Measurements from ENCODE around the gene ALPI. TPM values are rescaled to one million over a fixed set of nuclear protein-coding genes. Genes with fewer than 3 reads are reported as not detected.
A peak's percentile ranks its signal among the peaks of the same experiment; 100 is the strongest.
"Not testable (repeated sequence)": the region's sequence is repeated elsewhere in the genome, so short reads cannot be mapped to it uniquely, and the experiment has no call there.

ALPI gene
- total and polyA plus RNA-seq, 8 donors, result 1.4 to 12.3 TPM; not detected in 6

GRCh38 chr2:232440220-232441018 lies 15.5 kb upstream of the ALPI start:
- H3K4me1 ChIP-seq; H3K27ac ChIP-seq; H3K9me3 ChIP-seq; H3K36me3 ChIP-seq; intact Hi-C loops (cut with DNase I; ENCODE audit: low total_unique reads); H3K4me3 ChIP-seq: not testable (repeated sequence)
- TF ChIP-seq POLR2AphosphoS5 (IDR thresholded peaks at IDR 0.05), result peak in 1 of 3 donors; percentile 15
- TF ChIP-seq, protein P1, sequence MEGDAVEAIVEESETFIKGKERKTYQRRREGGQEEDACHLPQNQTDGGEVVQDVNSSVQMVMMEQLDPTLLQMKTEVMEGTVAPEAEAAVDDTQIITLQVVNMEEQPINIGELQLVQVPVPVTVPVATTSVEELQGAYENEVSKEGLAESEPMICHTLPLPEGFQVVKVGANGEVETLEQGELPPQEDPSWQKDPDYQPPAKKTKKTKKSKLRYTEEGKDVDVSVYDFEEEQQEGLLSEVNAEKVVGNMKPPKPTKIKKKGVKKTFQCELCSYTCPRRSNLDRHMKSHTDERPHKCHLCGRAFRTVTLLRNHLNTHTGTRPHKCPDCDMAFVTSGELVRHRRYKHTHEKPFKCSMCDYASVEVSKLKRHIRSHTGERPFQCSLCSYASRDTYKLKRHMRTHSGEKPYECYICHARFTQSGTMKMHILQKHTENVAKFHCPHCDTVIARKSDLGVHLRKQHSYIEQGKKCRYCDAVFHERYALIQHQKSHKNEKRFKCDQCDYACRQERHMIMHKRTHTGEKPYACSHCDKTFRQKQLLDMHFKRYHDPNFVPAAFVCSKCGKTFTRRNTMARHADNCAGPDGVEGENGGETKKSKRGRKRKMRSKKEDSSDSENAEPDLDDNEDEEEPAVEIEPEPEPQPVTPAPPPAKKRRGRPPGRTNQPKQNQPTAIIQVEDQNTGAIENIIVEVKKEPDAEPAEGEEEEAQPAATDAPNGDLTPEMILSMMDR (IDR thresholded peaks at IDR 0.05), result peak in 6 of 7 experiments; percentile 57 to 95 (median 84)
- peaks cover 0 to 14% (median 3%) of the 10 kb centered on the region in 3 donors for H3K27me3 ChIP-seq
- DNase-seq, result peak; percentile 90 to 91
- 10 to 20% (median 13%) methylated on average over 13 to 15 of the region's 16 CpGs for WGBS, 5 donors

DNA sequence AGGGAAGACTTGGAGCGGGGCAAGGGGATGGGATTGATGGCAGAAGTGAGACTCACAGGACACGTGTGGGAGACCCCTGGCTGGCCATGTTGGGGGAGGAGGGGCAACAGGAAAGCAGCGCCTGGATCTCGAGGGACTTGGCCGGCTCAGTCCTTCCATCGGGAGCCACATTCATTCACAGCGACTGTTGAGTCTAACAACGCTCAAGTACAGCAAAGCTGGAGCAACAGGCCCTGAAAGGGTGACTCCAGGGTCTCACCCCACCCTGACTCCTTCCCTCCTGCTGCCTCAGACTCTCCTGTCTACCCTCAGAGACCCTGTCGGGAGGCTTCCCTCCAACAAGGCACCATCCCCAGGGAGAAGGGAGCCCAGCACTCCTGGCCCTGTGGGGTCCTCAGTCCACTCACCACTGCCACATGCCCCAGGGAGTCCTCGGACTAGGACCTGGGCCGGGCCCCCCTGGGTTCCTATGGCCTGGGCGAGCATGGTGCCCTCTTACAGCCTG lies 14.8 kb upstream of the ALPI start:
- intact Hi-C loops (cut with DNase I; ENCODE audit: low total_unique reads), result no loop called here
- Histone ChIP-seq H3K36me3 (no peaks in the 10 kb centered on the region), H3K27ac (no peak overlapping the region), H3K9me3 (no peaks in the 10 kb centered on the region), H3K27me3 (peaks cover 0 to 14% (median 3%) of the 10 kb centered on the region in 3 donors), H3K4me1 (peaks cover 0 to 5% (median 0%) of the 10 kb centered on the region in 4 donors), H3K4me3 (no peak overlapping the region)
- DNase-seq, result no peak
- no peak for TF ChIP-seq POLR2A (IDR thresholded peaks at IDR 0.05)
- no peak for TF ChIP-seq EP300 (IDR thresholded peaks at IDR 0.05)
- no peak for TF ChIP-seq POLR2AphosphoS5 (IDR thresholded peaks at IDR 0.05)
- TF ChIP-seq, protein P1 (IDR thresholded peaks at IDR 0.05), result no peak
- WGBS, 5 donors, result 72 to 81% (median 77%) methylated on average over 11 to 12 of the region's 12 CpGs

DNA sequence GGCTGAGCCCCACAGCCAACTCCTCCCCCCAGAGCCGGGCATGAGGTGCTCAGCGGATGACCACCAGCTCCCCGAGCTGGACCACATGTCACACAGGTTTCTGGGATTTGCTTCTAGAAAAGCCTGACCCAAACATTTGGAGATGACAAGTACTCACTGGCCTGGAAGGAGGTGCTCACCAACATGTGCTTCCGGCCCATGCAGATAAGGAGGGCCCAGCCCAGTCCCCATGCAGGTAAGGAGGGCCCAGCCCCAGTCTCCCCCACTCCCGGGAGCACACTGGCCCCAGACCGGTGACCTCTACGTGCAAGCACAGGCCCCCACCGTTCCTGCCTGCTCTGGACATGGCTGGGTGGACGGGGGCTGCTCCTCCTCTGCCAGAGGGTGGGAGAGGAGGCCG lies 14.0 kb upstream of the ALPI start:
- H3K4me1 ChIP-seq; H3K9me3 ChIP-seq; DNase-seq; intact Hi-C loops (cut with DNase I; ENCODE audit: low total_unique reads); H3K4me3 ChIP-seq; H3K36me3 ChIP-seq; H3K27ac ChIP-seq: not testable (repeated sequence)
- peaks cover 0 to 14% (median 3%) of the 10 kb centered on the region in 3 donors for H3K27me3 ChIP-seq
- WGBS, 5 donors, result 77 to 95% (median 84%) methylated on average over 4 to 9 of the region's 10 CpGs

DNA sequence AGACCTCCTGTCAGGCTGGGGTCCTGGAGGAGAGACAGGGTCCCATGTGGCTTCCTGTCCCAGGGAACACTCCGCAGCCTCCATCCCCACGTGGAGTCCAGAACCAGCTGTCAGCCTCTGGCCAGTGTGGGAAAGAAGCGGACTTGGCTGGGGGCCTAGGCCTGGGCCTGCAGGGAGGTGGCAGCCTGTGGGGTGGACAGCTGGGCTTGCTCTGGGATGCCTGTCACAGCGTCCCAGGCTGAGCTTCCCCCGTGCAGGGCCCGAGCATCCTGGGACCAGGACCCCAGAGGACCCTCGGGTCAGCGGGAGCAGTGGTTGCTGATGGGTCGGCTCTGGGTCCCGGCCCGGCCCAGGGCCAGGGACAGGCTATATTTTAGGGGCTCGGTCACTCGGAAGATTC lies 13.5 kb upstream of the ALPI start:
- not testable (repeated sequence) for H3K9me3 ChIP-seq

DNA sequence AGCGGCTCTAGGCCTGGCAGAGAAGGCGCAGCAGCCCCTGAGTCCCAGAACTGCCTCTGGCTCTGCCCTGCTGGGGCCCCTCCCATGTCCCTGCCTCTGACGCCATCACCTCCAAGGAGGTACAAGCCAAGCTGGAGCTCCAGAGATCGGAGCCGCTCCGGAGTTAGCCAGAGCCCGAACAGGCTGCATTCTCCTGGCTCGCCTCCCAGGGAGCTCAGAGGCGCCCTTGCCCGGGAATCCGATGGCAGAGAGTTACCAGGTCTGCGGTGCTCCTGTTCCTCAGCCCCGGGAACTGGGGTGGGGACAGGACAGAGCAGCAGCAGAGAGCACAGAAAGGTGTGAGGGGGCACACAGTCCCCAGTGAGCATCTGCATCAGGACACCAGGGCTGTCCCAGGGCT lies 12.9 kb upstream of the ALPI start:
- H3K36me3 ChIP-seq; DNase-seq; H3K4me1 ChIP-seq; H3K9me3 ChIP-seq; H3K4me3 ChIP-seq; intact Hi-C loops (cut with DNase I; ENCODE audit: low total_unique reads); H3K27ac ChIP-seq: not testable (repeated sequence)
- H3K27me3 ChIP-seq, result peaks cover 0 to 14% (median 3%) of the 10 kb centered on the region in 3 donors
- 72 to 87% (median 73%) methylated on average over 7 to 11 of the region's 13 CpGs; no CpG with 5 or more reads in 1 of the 5 donors for WGBS, 5 donors

More for the DNA sequence above, 13.5 kb upstream of the ALPI start:
- DNase-seq; intact Hi-C loops (cut with DNase I; ENCODE audit: low total_unique reads); H3K4me3 ChIP-seq; H3K36me3 ChIP-seq; H3K27ac ChIP-seq; H3K4me1 ChIP-seq: not testable (repeated sequence)
- H3K27me3 ChIP-seq, result peaks cover 0 to 14% (median 3%) of the 10 kb centered on the region in 3 donors
- 50 to 78% (median 68%) methylated on average over 9 to 13 of the region's 13 CpGs for WGBS, 5 donors

GRCh38 chr2:232443669-232444408 lies 12.1 kb upstream of the ALPI start:
- DNase-seq; H3K4me3 ChIP-seq; H3K27ac ChIP-seq; H3K4me1 ChIP-seq; H3K36me3 ChIP-seq; H3K9me3 ChIP-seq; intact Hi-C loops (cut with DNase I; ENCODE audit: low total_unique reads): not testable (repeated sequence)
- peaks cover 0 to 12% (median 3%) of the 10 kb centered on the region in 3 donors for H3K27me3 ChIP-seq
- WGBS, 5 donors, result 62 to 73% (median 68%) methylated on average over 6 to 16 of the region's 21 CpGs
